ENCODE data around the gene C5orf63. TPM values are rescaled to one million over a fixed set of nuclear protein-coding genes. Genes with fewer than 3 reads are reported as not detected.

Gene C5orf63
- total and polyA plus RNA-seq, 12 donors, result 1.6 to 11.4 (median 4.5) TPM; not detected in 1

- intact Hi-C loops (cut with DNase I), result loop anchor here in 1 of 2 donors (10.0 kb wide), 1 partner anchor 197 kb away; no protein-coding TSS in a partner anchor
- WGBS, 4 donors, result 16 to 52% (median 27%) methylated on average over 14 to 45 of the region's 45 CpGs
- H3K27me3 ChIP-seq, result no peaks in the 10 kb centered on the region
- H3K27ac ChIP-seq, result peak overlapping the region; percentile 7 to 94 (median 92)
- DNase-seq, result peak in 5 of 7 donors; percentile 23 to 55 (median 24)
- no peaks in the 10 kb centered on the region for H3K9me3 ChIP-seq (replicated peaks in 1 of 3)
- H3K4me1 ChIP-seq (replicated peaks in 1 of 2), result peaks cover 10 to 26% of the 10 kb centered on the region in 2 donors
- TF ChIP-seq POLR2A (IDR thresholded peaks at IDR 0.05) (no peak), CTCF (IDR thresholded peaks at IDR 0.05) (no peak)
- no peaks in the 10 kb centered on the region for H3K36me3 ChIP-seq (replicated peaks in 1 of 2)
- H3K4me3 ChIP-seq, result peak overlapping the region in 3 of 4 donors; percentile 54 to 80 (median 71)
Measured at GRCh38 chr5:127031147-127031862, 42.0 kb downstream of the C5orf63 start.

- TF ChIP-seq POLR2A (IDR thresholded peaks at IDR 0.05) (peak; percentile 95 to 99), CTCF (IDR thresholded peaks at IDR 0.05) (peak in 5 of 6 experiments; percentile 11 to 35 (median 30))
- peak; percentile 95 to 98 (median 96) for DNase-seq
- Histone ChIP-seq H3K4me1 (replicated peaks in 1 of 2) (peaks cover 10 to 33% of the 10 kb centered on the region in 2 donors), H3K27me3 (no peaks in the 10 kb centered on the region), H3K27ac (peak within 1 kb of the TSS; percentile 88 to 94 (median 92)), H3K36me3 (replicated peaks in 1 of 2) (no peaks in the 10 kb centered on the region), H3K9me3 (replicated peaks in 1 of 3) (no peaks in the 10 kb centered on the region), H3K4me3 (peak within 1 kb of the TSS; percentile 41 to 85 (median 76))
- 0 to 1% (median 0%) methylated on average over 25 to 97 of the region's 97 CpGs for WGBS, 4 donors
- intact Hi-C loops (cut with DNase I), result loop anchor here in 1 of 2 donors (10.0 kb wide), 1 partner anchor 196 kb away; no protein-coding TSS in a partner anchor
Measured at GRCh38 chr5:127030259-127031146, 42.8 kb downstream of the C5orf63 start, which contains the start of gene MARCHF3. TSS of gene MARCHF3 (minus strand) at chr5:127030558. CDS start at chr5:126918171, 112,387 bp downstream.

GRCh38 chr5:127029581-127030258 is 43.6 kb downstream of the C5orf63 start:
- WGBS, 4 donors, result 0 to 3% (median 1%) methylated on average over 13 to 51 of the region's 51 CpGs
- H3K4me1 ChIP-seq (replicated peaks in 1 of 2), result peaks cover 10 to 33% of the 10 kb centered on the region in 2 donors
- peak in 1 of 2 donors; percentile 43 for TF ChIP-seq POLR2A (IDR thresholded peaks at IDR 0.05)
- TF ChIP-seq CTCF (IDR thresholded peaks at IDR 0.05), result peak; percentile 37 to 66 (median 60)
- DNase-seq, result peak; percentile 61 to 88 (median 79)
- H3K9me3 ChIP-seq (replicated peaks in 1 of 3), result no peaks in the 10 kb centered on the region
- intact Hi-C loops (cut with DNase I), result loop anchor here in 1 of 2 donors (10.0 kb wide), 1 partner anchor 195 kb away; no protein-coding TSS in a partner anchor
- H3K27ac ChIP-seq, result peak overlapping the region; percentile 88 to 94 (median 92)
- H3K36me3 ChIP-seq (replicated peaks in 1 of 2), result no peaks in the 10 kb centered on the region
- peak overlapping the region; percentile 41 to 85 (median 76) for H3K4me3 ChIP-seq
- no peaks in the 10 kb centered on the region for H3K27me3 ChIP-seq

All from adrenal gland (tissue), 12 donors.